Superior temporal gyrus (tissue), 1 donor: ENCODE results near the gene MGAT5B.

Experiments
- DNase-seq: peaks from one replicate; pipeline ENCODE4 v3.0.0-alpha.2; 2016; ENCODE audit errors: extremely low spot score

Gene MGAT5B

GRCh38 chr17:76927982-76928381 lies 59.8 kb downstream of the MGAT5B start:
- no peak for DNase-seq

- DNase-seq: no peak
Observed at GRCh38 chr17:76929148-76929547, 60.9 kb downstream of the MGAT5B start.

GRCh38 chr17:76929601-76930000 lies 61.4 kb downstream of the MGAT5B start:
- no peak for DNase-seq

GRCh38 chr17:76930107-76930506 lies 61.9 kb downstream of the MGAT5B start:
- DNase-seq: no peak

GRCh38 chr17:76932402-76933333 lies 64.5 kb downstream of the MGAT5B start:
- DNase-seq: no peak

GRCh38 chr17:76934561-76935320 lies 66.5 kb downstream of the MGAT5B start:
- DNase-seq: no peak

GRCh38 chr17:76935331-76935730 lies 67.1 kb downstream of the MGAT5B start:
- DNase-seq: no peak

- no peak for DNase-seq
Observed at GRCh38 chr17:76937238-76937637, 69.0 kb downstream of the MGAT5B start.

- no peak for DNase-seq
Observed at GRCh38 chr17:76938009-76938408, 69.8 kb downstream of the MGAT5B start.

- no peak for DNase-seq
Observed at GRCh38 chr17:76940295-76940694, 72.1 kb downstream of the MGAT5B start.

GRCh38 chr17:76940738-76941350 lies 72.6 kb downstream of the MGAT5B start:
- DNase-seq: no peak

- no peak for DNase-seq
Observed at GRCh38 chr17:76943202-76943601, 75.0 kb downstream of the MGAT5B start.

- DNase-seq: no peak
Observed at GRCh38 chr17:76943781-76944213, 75.6 kb downstream of the MGAT5B start.

GRCh38 chr17:76944477-76944876 lies 76.3 kb downstream of the MGAT5B start:
- DNase-seq: no peak

- DNase-seq: no peak
Observed at GRCh38 chr17:76946111-76946771, 78.0 kb downstream of the MGAT5B start.

- no peak for DNase-seq
Observed at GRCh38 chr17:76946772-76947135, 78.5 kb downstream of the MGAT5B start.

GRCh38 chr17:76947309-76947708 lies 79.1 kb downstream of the MGAT5B start:
- DNase-seq: no peak

- no peak for DNase-seq
Observed at GRCh38 chr17:76947771-76948170, 79.6 kb downstream of the MGAT5B start.

GRCh38 chr17:76948301-76948700 lies 80.1 kb downstream of the MGAT5B start:
- no peak for DNase-seq

GRCh38 chr17:76948726-76949342 lies 80.6 kb downstream of the MGAT5B start:
- DNase-seq: no peak

- no peak for DNase-seq
Observed at GRCh38 chr17:76949913-76950695, 81.9 kb downstream of the MGAT5B start.
